Fibroblast of lung (primary cell): ENCODE results near the gene GARIN5A. TPM values are rescaled to one million over a fixed set of nuclear protein-coding genes. Genes with fewer than 3 reads are reported as not detected.

Experiments used
- DNase-seq, 2 donors: peaks; one replicate each; pipeline versions ENCODE4 v3.0.0 to v3.0.0-alpha.2; 2010; ENCODE audit warnings: low read depth in 2 of 2
- H2AFZ ChIP-seq: 2 replicates; pipeline ENCODE4 v1.5.1; 2012; ENCODE audit warnings: low read length, control low read depth, inconsistent platforms
- H3K27ac ChIP-seq: 2 replicates; pipeline ENCODE4 v1.5.1; 2011; ENCODE audit warnings: low read length, control low read depth; ENCODE audit not compliant: insufficient read depth
- H3K27me3 ChIP-seq: 2 replicates; pipeline ENCODE4 v1.5.1; 2011; ENCODE audit warnings: mild to moderate bottlenecking, low read length; ENCODE audit not compliant: control insufficient read depth, insufficient read depth
- H3K36me3 ChIP-seq: 2 replicates; pipeline ENCODE4 v1.5.1; 2011; ENCODE audit warnings: low read length; ENCODE audit not compliant: control insufficient read depth, insufficient read depth
- H3K4me1 ChIP-seq: 2 replicates; pipeline ENCODE4 v1.5.1; 2011; ENCODE audit warnings: low read length; ENCODE audit not compliant: control insufficient read depth, insufficient read depth; ENCODE audit errors: extremely low read depth
- H3K4me2 ChIP-seq: 2 replicates; pipeline ENCODE4 v1.5.1; 2011; ENCODE audit warnings: low read length, control low read depth; ENCODE audit not compliant: insufficient read depth; ENCODE audit errors: extremely low read depth
- H3K4me3 ChIP-seq, 4 experiments: fragments of 200-600 bp in 1 of 4; sonication (generic) in 1 of 4; replicated peaks in 1 of 4; 2 replicates each; pipeline ENCODE4 v1.5.1; 2011 to 2016; ENCODE audit warnings: low read length in 4 of 4, low read depth in 3 of 4, mild to moderate bottlenecking in 3 of 4, control low read depth in 2 of 4, inconsistent platforms in 1 of 4, mixed read lengths in 1 of 4; ENCODE audit not compliant: insufficient read depth in 1 of 4; ENCODE audit errors: control extremely low read depth in 1 of 4
- H3K79me2 ChIP-seq: 2 replicates; pipeline ENCODE4 v1.5.1; 2012; ENCODE audit warnings: mild to moderate bottlenecking, low read length, inconsistent platforms; ENCODE audit not compliant: control insufficient read depth, insufficient read depth
- H3K9ac ChIP-seq: 2 replicates; pipeline ENCODE4 v1.5.1; 2011; ENCODE audit warnings: mild to moderate bottlenecking, low read length, control low read depth; ENCODE audit not compliant: insufficient read depth
- H3K9me3 ChIP-seq: 2 replicates; pipeline ENCODE4 v1.5.1; 2012; ENCODE audit warnings: low read depth, low read length; ENCODE audit not compliant: control insufficient read depth, insufficient read depth
- H4K20me1 ChIP-seq: 2 replicates; pipeline ENCODE4 v1.5.1; 2011; ENCODE audit warnings: low read length; ENCODE audit not compliant: control insufficient read depth, insufficient read depth; ENCODE audit errors: extremely low read depth
- CTCF ChIP-seq, 2 donors: IDR thresholded peaks in 1 of 2; conservative IDR thresholded peaks in 1 of 2; 1 replicate in 1 of 2; 2 replicates in 1 of 2; pipeline ENCODE4 v1.5.1; 2011 to 2012; ENCODE audit warnings: low read length in 2 of 2, control low read depth in 1 of 2, inconsistent platforms in 1 of 2, low read depth in 1 of 2, mild to moderate bottlenecking in 1 of 2
- EZH2 ChIP-seq: IDR thresholded peaks from 2 replicates; pipeline ENCODE4 v1.5.1; 2012; ENCODE audit warnings: low read length, control low read depth, mild to moderate bottlenecking; ENCODE audit errors: missing control alignments
- polyA plus RNA-seq, 2 donors: library from polyadenylated mRNA; depleted of rRNA in 1 of 2; stranded (reverse) in 1 of 2; unstranded in 1 of 2; fragments of >200 nt; gene quantifications; 2 replicates each; pipeline ENCODE4 v1.2.1, GENCODE V29; 2011 to 2012; ENCODE audit warnings: missing spikeins in 1 of 2
- total RNA-seq: library from RNA; depleted of rRNA; stranded (reverse); fragments of >200 nt; gene quantifications from 2 replicates; pipeline ENCODE4 v1.2.1, GENCODE V29; 2014

GARIN5A gene
- total and polyA plus RNA-seq, 2 donors (not counting 1 experiment from before 2014, with no cell fraction given): 0.11 to 0.66 TPM

GRCh38 chr19:50480281-50481111 lies 3.8 kb upstream of the GARIN5A start:
- Histone ChIP-seq H2AFZ (no peak overlapping the region), H3K4me1 (no peaks in the 10 kb centered on the region), H3K9ac (no peak overlapping the region), H3K4me2 (no peak overlapping the region), H3K27ac (no peak overlapping the region), H3K36me3 (peaks cover 9% of the 10 kb centered on the region), H3K27me3 (no peaks in the 10 kb centered on the region), H4K20me1 (no peaks in the 10 kb centered on the region), H3K9me3 (no peaks in the 10 kb centered on the region), H3K4me3 (no peak overlapping the region), H3K79me2 (peaks cover 8% of the 10 kb centered on the region)
- no peak for TF ChIP-seq EZH2
- no peak for TF ChIP-seq CTCF (conservative IDR thresholded peaks at IDR 0.05 in 1 of 2, IDR thresholded peaks at IDR 0.05 in 1 of 2; ENCODE audit: low read depth in 1 of 2, low read length in 2 of 2)
- DNase-seq: no peak

DNA sequence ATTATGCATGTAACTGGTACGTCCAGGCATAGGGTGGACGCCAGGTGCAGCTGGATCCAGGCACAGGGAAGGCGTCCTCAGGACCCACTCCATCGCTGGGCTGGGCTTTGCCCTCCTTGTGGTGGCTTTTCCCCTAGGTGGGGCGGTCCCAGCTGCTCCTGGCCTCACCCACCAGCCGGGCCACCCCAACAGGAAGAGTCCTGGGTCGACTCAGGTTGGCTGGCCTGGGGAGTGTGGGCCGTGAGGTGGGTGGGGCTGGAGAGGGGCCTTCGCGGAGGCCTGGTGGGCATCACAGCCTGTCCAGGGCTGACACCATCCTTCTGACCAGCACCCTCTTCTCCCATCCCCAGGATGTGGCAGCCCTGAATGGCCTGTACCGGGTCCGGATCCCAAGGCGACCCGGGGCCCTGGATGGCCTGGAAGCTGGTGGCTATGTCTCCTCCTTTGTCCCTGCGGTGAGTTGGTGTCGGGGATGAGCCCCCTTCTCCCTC lies 3.2 kb upstream of the GARIN5A start:
- no peak overlapping the region for H3K9ac ChIP-seq
- H3K27ac ChIP-seq: no peak overlapping the region
- H3K27me3 ChIP-seq: no peaks in the 10 kb centered on the region
- no peaks in the 10 kb centered on the region for H4K20me1 ChIP-seq
- H2AFZ ChIP-seq: no peak overlapping the region
- TF ChIP-seq CTCF (conservative IDR thresholded peaks at IDR 0.05 in 1 of 2, IDR thresholded peaks at IDR 0.05 in 1 of 2; ENCODE audit: low read depth in 1 of 2, low read length in 2 of 2) (no peak), EZH2 (no peak)
- H3K9me3 ChIP-seq: no peaks in the 10 kb centered on the region
- H3K79me2 ChIP-seq: peaks cover 8% of the 10 kb centered on the region
- DNase-seq: no peak
- no peak overlapping the region for H3K4me3 ChIP-seq
- H3K36me3 ChIP-seq: peaks cover 9% of the 10 kb centered on the region
- no peaks in the 10 kb centered on the region for H3K4me1 ChIP-seq
- H3K4me2 ChIP-seq: no peak overlapping the region

- Histone ChIP-seq H3K27ac (no peak overlapping the region), H3K4me2 (no peak overlapping the region), H3K27me3 (no peaks in the 10 kb centered on the region), H3K79me2 (peaks cover 8% of the 10 kb centered on the region), H3K9ac (no peak overlapping the region), H3K4me1 (no peaks in the 10 kb centered on the region), H4K20me1 (no peaks in the 10 kb centered on the region), H3K36me3 (peaks cover 9% of the 10 kb centered on the region), H3K9me3 (no peaks in the 10 kb centered on the region), H3K4me3 (no peak overlapping the region), H2AFZ (no peak overlapping the region)
- TF ChIP-seq CTCF (conservative IDR thresholded peaks at IDR 0.05 in 1 of 2, IDR thresholded peaks at IDR 0.05 in 1 of 2; ENCODE audit: low read depth in 1 of 2, low read length in 2 of 2) (peak; percentile 39 to 55), EZH2 (no peak)
- DNase-seq: peak; percentile 25 to 29
These were observed 2.5 kb upstream of the GARIN5A start for GRCh38 chr19:50478901-50479715.
